GM13976 (cell line): ENCODE data around the gene LARP4B.
A peak's percentile ranks its signal among the peaks of the same experiment; 100 is the strongest.

Experiments
- DNase-seq: peaks from one replicate; pipeline ENCODE4 v3.0.0; 2012; ENCODE audit warnings: low spot score
- in situ Hi-C: fragments of 300-500 bp; cut with MboI; formaldehyde crosslinking; loops from one replicate; pipeline ENCODE4 v1.12.0; 2022; ENCODE audit warnings: low sequenced_read_pairs, mixed read lengths, inconsistent platforms; ENCODE audit not compliant: unreplicated experiment
- TF ChIP-seq, protein P1 (sequence below): IDR thresholded peaks from 2 replicates; pipeline ENCODE4 v1.5.1; 2012; ENCODE audit warnings: borderline replicate concordance, mild to moderate bottlenecking; ENCODE audit not compliant: insufficient read depth; ENCODE audit errors: extremely low read depth, missing control alignments, control extremely low read depth

Gene LARP4B

DNA sequence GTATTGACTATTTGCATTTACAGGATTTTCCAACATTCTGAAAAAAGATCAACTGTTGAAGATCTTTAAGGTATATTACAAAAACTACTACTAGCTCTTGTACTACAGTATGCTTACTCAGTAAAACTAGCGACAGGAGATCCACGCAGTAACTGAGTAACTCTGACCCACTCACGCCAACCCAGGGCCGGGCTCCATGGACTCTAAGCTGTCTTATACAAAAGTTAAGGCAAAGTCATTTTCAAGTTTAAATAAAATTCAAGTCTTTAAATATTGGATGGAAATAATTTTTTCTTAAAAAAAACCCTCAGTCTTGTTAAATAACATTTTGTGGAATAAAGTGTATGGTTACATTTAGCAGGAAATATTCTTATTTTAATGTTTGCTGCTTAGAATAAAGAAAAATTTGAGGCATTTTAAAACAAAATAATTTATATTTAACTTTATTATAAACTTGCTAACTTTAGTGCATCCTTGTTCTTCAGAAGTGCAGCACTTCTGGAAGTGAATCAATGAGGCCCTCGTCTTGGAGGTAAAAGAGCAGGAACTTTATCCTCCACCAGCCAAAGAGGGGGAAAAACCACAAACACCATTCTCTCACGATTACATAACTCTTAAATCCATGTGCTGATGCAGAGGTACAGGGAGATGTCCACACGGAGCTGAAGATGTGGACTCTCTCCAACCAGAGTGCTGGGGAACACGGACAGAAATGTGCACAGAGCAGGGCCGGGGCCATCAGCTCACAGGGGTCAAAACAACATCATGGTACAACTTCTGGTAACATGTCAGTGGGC, 119.9 kb downstream of the LARP4B start:
- in situ Hi-C loops: no loop called here
- TF ChIP-seq, protein P1, sequence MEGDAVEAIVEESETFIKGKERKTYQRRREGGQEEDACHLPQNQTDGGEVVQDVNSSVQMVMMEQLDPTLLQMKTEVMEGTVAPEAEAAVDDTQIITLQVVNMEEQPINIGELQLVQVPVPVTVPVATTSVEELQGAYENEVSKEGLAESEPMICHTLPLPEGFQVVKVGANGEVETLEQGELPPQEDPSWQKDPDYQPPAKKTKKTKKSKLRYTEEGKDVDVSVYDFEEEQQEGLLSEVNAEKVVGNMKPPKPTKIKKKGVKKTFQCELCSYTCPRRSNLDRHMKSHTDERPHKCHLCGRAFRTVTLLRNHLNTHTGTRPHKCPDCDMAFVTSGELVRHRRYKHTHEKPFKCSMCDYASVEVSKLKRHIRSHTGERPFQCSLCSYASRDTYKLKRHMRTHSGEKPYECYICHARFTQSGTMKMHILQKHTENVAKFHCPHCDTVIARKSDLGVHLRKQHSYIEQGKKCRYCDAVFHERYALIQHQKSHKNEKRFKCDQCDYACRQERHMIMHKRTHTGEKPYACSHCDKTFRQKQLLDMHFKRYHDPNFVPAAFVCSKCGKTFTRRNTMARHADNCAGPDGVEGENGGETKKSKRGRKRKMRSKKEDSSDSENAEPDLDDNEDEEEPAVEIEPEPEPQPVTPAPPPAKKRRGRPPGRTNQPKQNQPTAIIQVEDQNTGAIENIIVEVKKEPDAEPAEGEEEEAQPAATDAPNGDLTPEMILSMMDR: no peak

DNA sequence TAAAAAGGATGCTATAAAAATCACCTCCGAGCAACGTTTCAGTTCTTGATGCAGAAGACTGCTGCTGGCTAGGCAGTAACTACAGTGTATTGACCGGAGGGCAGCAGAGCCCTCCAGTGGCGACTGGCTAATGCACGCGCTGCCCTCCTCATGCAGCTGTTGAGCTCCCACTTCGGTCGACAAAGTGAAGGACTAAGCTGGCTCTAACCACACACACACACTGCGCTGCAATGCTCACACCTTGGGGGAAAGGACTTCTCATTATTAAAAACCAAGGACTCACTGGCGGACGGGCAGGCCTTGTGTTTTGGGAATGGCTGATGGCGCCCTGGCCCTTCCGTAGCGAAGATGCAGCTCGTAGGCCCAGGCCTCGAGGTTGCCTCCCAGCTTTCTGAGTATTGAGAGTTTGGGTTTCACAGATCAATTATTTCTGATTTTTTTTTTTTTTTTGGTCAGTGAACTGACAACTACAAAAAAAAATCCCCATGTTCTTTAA, 121.1 kb downstream of the LARP4B start:
- no peak for DNase-seq
- TF ChIP-seq, protein P1: peak; percentile 12
- in situ Hi-C loops: no loop called here

More for the DNA sequence above, 119.9 kb downstream of the LARP4B start:
- DNase-seq: no peak

DNA sequence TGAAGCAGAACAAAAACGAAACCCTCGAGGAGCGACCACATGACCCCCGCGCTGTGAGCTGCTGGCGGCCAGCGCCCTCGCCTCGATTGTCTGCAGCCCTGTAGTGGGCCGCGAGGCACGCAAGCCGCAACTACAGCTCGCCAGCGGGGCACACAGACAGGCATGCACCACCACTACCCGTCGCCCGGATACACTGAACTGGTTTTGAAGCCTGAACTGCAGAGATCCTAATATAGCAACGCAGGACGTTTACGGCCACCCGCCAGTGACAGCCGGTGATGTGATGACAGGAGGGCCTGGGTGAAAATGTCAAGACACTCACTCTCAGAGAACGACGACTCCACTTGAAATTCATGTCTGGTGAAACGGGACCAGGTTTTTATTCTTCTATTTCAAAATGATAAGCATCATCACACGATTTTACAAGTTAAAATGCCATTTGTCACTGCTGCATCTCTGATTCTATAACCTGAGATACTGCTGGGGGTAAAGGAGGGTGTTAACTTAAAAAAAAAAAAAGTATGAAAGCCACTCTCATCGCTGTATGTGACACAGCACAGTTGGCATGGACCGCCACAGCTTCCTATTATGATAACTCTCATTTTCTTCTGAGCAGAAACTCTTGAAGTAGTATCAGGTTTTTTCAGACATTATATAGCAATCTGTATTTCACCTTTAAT, 121.7 kb downstream of the LARP4B start:
- in situ Hi-C loops: no loop called here
- TF ChIP-seq, protein P1: no peak
- no peak for DNase-seq

DNA sequence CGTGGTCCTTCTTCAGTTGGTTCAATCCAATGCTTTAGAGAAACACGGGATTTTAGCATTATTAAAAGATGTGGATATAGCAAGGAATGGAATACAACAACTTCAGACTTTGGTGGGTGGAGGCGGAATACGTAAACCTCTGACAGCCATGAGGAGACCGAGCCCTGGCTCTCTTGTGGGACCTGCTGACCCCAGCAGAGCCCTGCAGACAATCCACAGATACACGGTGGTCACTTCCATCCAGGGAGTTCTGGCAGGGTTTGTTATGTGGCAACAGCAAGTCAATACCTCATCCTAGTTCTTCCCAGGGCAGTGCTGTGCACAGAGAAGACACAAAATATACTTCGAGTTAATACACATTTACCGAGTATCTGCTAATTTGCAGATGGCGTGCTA, 123.5 kb downstream of the LARP4B start:
- no peak for DNase-seq
- TF ChIP-seq, protein P1: no peak
- in situ Hi-C loops: no loop called here

DNA sequence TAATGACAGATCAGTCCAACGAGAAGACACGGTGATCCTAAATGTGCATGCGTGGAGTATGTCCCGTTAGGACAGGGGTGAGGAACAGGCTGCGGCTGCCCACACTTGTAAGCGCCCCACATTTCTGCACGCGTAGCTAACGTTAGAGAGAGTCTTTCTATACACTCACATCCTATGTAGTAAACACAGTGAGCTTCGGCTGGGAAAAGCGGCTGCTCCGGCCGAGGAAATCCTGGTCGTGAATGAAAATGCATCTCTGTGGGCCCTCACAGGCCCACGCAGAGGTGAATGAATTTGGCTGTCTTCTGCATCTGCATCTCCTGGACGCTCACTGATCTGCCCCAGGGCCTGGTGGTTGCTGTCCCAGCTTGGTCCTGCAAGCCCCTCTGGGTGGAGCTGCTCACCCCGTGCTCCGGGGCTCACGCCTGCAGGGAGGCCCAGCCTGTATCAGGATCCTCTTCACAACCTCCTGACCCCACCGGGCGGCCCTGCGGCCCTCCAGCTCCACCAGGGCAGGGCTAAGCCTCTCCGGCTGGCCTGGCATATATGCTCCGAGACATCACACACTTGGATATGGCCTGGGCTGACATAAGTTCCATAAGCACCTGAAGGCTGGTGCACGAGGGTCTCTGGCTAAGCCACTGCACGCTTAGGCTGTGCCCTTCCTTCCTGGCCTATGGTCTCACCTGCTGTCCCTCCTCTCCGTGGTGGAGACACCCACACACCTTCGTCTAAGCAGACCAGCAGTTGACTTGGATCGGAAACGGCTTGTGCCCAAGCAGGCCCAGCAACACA, 124.1 kb downstream of the LARP4B start:
- TF ChIP-seq, protein P1: no peak
- no peak for DNase-seq
- in situ Hi-C loops: no loop called here

DNA sequence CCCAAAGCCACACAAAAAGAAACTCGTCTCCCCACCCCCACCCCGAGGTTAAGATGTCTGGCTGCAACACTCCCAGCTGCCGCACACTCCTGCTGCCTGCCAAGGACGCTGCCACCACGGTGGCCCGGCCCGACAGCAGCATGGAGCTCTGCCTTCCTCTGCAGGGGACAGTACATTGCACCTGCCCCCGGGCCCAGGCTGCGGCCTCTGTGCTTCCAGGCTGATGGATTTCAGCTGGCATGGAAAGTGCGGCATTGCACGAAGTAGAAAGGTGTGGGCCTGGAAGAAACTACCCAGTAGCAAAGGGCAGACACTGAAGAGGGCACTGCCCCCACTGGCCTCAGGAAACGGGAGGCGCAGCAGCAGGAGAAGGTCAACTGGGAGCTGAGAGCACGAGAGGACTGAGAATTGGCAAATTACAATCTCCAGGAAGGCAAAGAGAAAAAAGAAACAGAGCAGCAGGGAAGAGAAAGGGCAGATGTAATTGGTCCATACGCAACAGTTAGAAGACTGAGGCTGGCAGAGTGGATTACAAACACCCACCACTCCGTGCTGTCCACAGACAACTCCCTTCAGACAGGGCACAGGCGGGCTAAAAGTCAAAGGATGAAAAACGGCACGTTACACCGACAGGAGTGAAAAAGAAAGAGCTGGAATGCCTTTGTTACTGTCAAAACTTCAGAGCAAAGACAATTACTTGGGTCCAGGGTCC, 124.9 kb downstream of the LARP4B start:
- no peak for DNase-seq
- in situ Hi-C loops: no loop called here
- TF ChIP-seq, protein P1: no peak
